SK-N-SH (cell line): ENCODE results near the gene TMEM184A.

Source experiments
- EP300 ChIP-seq, 2 experiments: IDR thresholded peaks; 2 replicates each; pipeline versions ENCODE4 v1.4.0 to v1.6.1; 2012; ENCODE audit warnings: borderline replicate concordance in 1 of 2, low read depth in 1 of 2, low read length in 1 of 2
- MXI1 ChIP-seq: IDR thresholded peaks from 2 replicates; pipeline ENCODE4 v1.6.1; 2012; ENCODE audit warnings: mild to moderate bottlenecking, low read depth, low read length, improper control_type of control experiment
- YY1 ChIP-seq: IDR thresholded peaks from 2 replicates; pipeline ENCODE4 v1.4.0; 2012; ENCODE audit warnings: low read depth, mild to moderate bottlenecking
- TF ChIP-seq, protein P1 (sequence below): fragments of 200-600 bp; sonication (generic); IDR thresholded peaks from 2 replicates; pipeline ENCODE4 v1.6.1; 2017; ENCODE audit warnings: antibody characterized with exemption, mild to moderate bottlenecking, moderate library complexity

DNA sequence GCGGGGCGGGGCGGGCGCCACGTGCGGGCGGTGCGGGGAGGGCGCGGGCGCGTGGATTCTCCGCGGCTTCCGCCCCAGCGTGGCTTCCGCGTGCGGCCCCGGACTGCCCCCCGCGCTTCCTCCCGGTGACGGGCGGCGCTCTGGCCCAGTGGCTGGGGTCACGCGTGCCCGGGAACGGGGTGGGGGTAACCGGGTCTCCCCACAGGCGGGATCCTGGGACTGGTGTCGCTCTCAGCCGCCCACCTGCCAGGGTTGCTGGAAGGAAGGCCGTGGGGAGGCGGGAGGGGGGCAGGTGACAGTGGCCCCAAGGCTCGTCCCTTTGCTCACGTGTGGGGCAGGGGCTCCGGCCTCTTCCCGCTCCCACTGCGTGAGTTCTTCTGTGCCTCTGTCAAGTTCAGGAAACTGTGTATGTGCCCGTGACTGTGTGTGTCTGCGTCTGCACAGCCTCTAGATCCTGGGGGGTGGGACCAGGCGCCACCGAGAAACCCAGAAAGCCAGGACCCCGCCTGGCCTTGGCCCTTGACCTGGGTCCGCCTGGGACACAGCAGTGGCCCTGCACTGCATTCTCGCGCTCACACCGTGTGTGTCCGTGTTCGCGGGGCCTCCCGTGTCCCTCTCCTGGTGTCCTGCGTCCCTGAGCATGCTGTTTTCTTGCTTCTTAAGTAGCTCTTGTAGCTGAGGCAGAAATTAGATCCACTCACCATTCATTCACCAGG is 24.6 kb downstream of the TMEM184A start:
- TF ChIP-seq MXI1 (no peak), EP300 (IDR thresholded peaks at IDR 0.05; ENCODE audit: borderline replicate concordance in 1 of 2, low read depth in 1 of 2, low read length in 1 of 2) (no peak), YY1 (no peak)
- TF ChIP-seq, protein P1, sequence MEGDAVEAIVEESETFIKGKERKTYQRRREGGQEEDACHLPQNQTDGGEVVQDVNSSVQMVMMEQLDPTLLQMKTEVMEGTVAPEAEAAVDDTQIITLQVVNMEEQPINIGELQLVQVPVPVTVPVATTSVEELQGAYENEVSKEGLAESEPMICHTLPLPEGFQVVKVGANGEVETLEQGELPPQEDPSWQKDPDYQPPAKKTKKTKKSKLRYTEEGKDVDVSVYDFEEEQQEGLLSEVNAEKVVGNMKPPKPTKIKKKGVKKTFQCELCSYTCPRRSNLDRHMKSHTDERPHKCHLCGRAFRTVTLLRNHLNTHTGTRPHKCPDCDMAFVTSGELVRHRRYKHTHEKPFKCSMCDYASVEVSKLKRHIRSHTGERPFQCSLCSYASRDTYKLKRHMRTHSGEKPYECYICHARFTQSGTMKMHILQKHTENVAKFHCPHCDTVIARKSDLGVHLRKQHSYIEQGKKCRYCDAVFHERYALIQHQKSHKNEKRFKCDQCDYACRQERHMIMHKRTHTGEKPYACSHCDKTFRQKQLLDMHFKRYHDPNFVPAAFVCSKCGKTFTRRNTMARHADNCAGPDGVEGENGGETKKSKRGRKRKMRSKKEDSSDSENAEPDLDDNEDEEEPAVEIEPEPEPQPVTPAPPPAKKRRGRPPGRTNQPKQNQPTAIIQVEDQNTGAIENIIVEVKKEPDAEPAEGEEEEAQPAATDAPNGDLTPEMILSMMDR, result no peak
